A673 (cell line): Measurements from ENCODE around the gene CKS2.

Experiments
- EZH2 ChIP-seq: fragments of 200-600 bp; sonication (generic); IDR thresholded peaks from 2 replicates; pipeline ENCODE4 v1.6.1; 2017; ENCODE audit warnings: borderline replicate concordance, low read depth, mild to moderate bottlenecking, mixed read lengths, antibody characterized with exemption, low read length; ENCODE audit not compliant: poor library complexity, severe bottlenecking
- TF ChIP-seq, protein P1 (sequence below): fragments of 300-800, 200-600 bp; sonication (generic); conservative IDR thresholded peaks from 2 replicates; pipeline ENCODE4 v1.5.1; 2017; ENCODE audit warnings: low read depth, mild to moderate bottlenecking, antibody characterized with exemption, low read length, moderate library complexity, mixed read lengths

DNA sequence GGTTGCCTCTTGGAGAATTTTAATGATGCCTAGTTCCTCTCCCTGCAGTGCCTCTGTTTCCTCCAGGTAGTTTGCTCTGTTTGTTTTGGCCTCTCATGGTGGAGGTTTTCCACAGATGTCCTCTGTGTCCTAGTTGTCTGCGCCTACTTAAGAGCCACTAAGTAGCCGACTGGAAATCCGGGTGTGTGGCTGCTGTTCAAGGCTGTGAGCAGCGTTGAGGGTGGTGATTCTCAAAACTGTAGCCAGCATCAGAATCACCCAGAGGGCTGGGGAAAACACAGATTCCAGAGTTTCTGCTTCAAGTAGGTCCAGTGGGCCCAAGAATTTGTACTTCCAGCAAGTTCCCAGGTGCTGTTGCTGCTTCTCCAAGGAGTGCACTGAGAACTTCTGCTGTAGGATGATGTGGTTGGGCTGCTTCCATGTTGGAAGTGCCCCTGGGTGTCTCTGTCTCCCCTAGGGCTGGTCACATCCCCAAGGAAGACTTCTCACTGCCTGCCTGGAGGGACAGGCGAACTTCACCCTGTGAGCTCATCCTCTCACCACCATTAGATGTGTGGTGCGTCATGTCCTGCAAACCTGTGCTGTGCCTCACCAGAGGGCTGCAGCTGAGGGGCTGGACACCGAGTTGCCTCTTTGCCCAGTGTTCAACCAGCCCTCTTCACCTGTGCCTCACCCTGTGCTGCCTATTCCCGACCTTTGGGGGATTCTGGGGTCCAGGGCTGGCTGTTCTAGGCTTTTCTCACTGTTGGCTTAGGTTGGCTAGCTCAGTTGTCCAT lies 42.1 kb downstream of the CKS2 start:
- TF ChIP-seq, protein P1, sequence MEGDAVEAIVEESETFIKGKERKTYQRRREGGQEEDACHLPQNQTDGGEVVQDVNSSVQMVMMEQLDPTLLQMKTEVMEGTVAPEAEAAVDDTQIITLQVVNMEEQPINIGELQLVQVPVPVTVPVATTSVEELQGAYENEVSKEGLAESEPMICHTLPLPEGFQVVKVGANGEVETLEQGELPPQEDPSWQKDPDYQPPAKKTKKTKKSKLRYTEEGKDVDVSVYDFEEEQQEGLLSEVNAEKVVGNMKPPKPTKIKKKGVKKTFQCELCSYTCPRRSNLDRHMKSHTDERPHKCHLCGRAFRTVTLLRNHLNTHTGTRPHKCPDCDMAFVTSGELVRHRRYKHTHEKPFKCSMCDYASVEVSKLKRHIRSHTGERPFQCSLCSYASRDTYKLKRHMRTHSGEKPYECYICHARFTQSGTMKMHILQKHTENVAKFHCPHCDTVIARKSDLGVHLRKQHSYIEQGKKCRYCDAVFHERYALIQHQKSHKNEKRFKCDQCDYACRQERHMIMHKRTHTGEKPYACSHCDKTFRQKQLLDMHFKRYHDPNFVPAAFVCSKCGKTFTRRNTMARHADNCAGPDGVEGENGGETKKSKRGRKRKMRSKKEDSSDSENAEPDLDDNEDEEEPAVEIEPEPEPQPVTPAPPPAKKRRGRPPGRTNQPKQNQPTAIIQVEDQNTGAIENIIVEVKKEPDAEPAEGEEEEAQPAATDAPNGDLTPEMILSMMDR, result no peak
- no peak for TF ChIP-seq EZH2
